Liver (tissue), 3 donors: Measurements from ENCODE around the gene ACOT7.

ENCODE experiments used
- FOXA2 ChIP-seq: IDR thresholded peaks from 2 replicates; pipeline ENCODE4 v1.6.1; 2016; ENCODE audit warnings: antibody characterized with exemption
- GABPA ChIP-seq, 2 donors: IDR thresholded peaks in 1 of 2; conservative IDR thresholded peaks in 1 of 2; 2 replicates each; pipeline ENCODE4 v1.6.1; 2016; ENCODE audit warnings: antibody characterized with exemption in 2 of 2, mild to moderate bottlenecking in 1 of 2, moderate library complexity in 1 of 2
- HNF4G ChIP-seq: IDR thresholded peaks from 2 replicates; pipeline ENCODE4 v1.6.1; 2016; ENCODE audit warnings: antibody characterized with exemption
- MAX ChIP-seq: IDR thresholded peaks from 2 replicates; pipeline ENCODE4 v1.6.1; 2016; ENCODE audit warnings: antibody characterized with exemption
- RAD21 ChIP-seq, 2 donors: IDR thresholded peaks; 2 replicates each; pipeline ENCODE4 v1.6.1; 2016; ENCODE audit warnings: antibody characterized with exemption in 2 of 2, mild to moderate bottlenecking in 2 of 2
- TAF1 ChIP-seq: conservative IDR thresholded peaks from 2 replicates; pipeline ENCODE4 v1.6.1; 2016; ENCODE audit warnings: antibody characterized with exemption, mild to moderate bottlenecking
- TF ChIP-seq, protein P1 (sequence below): fragments of 150-350 bp; IDR thresholded peaks from 2 replicates; pipeline ENCODE4 v1.5.1; 2017; ENCODE audit warnings: improper control_type of control experiment, low read depth, low read length; ENCODE audit not compliant: missing input control
- TF ChIP-seq, protein P2 (sequence below): IDR thresholded peaks from 2 replicates; pipeline ENCODE4 v1.6.1; 2016; ENCODE audit warnings: antibody characterized with exemption
- TF ChIP-seq, protein P3 (sequence below): IDR thresholded peaks from 2 replicates; pipeline ENCODE4 v1.6.1; 2016; ENCODE audit warnings: antibody characterized with exemption, mild to moderate bottlenecking
- donor health status: healthy.
- donor health status: healthy.

DNA sequence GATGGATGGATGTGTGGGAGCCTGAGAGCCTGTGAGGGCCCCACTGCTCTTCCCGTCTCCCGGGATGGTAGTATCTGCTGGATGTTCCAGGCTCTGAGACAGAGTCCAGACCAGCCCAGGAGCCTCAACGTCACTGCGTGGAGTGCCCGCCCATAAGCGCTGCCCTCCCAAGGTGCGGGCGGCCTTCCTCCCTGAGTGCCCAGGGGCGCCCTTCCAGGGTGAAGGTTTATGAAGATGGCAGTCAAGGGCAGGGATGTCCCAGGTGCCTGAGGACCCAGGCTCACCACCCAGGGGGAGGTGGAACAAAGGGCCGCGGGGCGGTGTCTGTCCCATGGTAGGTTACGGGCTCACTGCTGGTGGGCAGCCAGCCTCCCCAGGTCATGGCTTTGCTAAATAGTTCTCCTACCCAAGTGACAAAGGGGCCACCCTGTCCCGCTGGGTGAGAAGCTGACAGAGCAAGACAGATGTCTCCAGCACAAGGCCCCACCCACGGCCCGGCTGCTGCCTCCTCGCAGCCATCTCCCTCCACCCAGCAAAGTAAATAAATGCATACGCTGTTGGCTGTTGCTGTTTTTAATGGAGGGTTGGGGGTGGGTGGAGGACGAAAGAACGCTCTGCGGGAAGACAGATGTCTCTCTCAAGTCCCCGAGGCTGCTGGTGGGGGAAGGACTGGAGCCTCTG is 123.7 kb downstream of the ACOT7 start:
- no peak for TF ChIP-seq MAX
- TF ChIP-seq, protein P1, sequence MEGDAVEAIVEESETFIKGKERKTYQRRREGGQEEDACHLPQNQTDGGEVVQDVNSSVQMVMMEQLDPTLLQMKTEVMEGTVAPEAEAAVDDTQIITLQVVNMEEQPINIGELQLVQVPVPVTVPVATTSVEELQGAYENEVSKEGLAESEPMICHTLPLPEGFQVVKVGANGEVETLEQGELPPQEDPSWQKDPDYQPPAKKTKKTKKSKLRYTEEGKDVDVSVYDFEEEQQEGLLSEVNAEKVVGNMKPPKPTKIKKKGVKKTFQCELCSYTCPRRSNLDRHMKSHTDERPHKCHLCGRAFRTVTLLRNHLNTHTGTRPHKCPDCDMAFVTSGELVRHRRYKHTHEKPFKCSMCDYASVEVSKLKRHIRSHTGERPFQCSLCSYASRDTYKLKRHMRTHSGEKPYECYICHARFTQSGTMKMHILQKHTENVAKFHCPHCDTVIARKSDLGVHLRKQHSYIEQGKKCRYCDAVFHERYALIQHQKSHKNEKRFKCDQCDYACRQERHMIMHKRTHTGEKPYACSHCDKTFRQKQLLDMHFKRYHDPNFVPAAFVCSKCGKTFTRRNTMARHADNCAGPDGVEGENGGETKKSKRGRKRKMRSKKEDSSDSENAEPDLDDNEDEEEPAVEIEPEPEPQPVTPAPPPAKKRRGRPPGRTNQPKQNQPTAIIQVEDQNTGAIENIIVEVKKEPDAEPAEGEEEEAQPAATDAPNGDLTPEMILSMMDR, result no peak
- TF ChIP-seq, protein P2, sequence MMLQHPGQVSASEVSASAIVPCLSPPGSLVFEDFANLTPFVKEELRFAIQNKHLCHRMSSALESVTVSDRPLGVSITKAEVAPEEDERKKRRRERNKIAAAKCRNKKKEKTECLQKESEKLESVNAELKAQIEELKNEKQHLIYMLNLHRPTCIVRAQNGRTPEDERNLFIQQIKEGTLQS, result no peak
- TF ChIP-seq RAD21 (IDR thresholded peaks at IDR 0.05), result no peak
- no peak for TF ChIP-seq TAF1
- TF ChIP-seq GABPA (IDR thresholded peaks at IDR 0.05 in 1 of 2, conservative IDR thresholded peaks at IDR 0.05 in 1 of 2), result no peak
- TF ChIP-seq, protein P3, sequence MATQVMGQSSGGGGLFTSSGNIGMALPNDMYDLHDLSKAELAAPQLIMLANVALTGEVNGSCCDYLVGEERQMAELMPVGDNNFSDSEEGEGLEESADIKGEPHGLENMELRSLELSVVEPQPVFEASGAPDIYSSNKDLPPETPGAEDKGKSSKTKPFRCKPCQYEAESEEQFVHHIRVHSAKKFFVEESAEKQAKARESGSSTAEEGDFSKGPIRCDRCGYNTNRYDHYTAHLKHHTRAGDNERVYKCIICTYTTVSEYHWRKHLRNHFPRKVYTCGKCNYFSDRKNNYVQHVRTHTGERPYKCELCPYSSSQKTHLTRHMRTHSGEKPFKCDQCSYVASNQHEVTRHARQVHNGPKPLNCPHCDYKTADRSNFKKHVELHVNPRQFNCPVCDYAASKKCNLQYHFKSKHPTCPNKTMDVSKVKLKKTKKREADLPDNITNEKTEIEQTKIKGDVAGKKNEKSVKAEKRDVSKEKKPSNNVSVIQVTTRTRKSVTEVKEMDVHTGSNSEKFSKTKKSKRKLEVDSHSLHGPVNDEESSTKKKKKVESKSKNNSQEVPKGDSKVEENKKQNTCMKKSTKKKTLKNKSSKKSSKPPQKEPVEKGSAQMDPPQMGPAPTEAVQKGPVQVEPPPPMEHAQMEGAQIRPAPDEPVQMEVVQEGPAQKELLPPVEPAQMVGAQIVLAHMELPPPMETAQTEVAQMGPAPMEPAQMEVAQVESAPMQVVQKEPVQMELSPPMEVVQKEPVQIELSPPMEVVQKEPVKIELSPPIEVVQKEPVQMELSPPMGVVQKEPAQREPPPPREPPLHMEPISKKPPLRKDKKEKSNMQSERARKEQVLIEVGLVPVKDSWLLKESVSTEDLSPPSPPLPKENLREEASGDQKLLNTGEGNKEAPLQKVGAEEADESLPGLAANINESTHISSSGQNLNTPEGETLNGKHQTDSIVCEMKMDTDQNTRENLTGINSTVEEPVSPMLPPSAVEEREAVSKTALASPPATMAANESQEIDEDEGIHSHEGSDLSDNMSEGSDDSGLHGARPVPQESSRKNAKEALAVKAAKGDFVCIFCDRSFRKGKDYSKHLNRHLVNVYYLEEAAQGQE, result no peak
- no peak for TF ChIP-seq HNF4G
- no peak for TF ChIP-seq FOXA2
